Hematopoietic multipotent progenitor cell treated with erythropoietin and hydrocortisone succinate and interleukin-3 and kit ligand, for 4 days (in vitro differentiated cells): ENCODE results near the gene STARD8.
"Not testable (repeated sequence)": the region's sequence is repeated elsewhere in the genome, so short reads cannot be mapped to it uniquely, and the experiment has no call there.

ENCODE experiments used
- DNase-seq: peaks from one replicate; pipeline ENCODE4 v3.0.0-alpha.2; 2015

The STARD8 gene

DNA sequence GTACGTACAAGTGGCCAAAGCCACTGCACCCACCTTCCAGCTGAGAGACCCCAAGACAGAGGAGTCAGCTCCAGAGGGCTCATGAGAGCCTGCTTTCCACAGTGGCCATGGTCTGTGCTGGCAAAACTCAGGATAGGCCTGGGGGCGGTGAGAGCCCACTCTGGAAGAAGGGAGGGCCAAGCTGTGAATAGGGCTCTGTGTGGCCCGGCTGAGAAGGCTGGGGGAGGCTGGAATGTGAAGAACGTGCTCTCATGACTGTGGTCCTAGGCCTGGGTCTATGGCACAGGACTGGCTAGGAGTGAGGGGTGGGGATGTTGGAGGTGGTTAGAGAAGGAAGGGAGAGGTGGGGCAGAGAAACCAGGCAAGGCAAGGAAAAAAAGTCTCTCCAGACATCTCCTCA, 13.3 kb downstream of the STARD8 start:
- no peak for DNase-seq

GRCh38 chrX:68665502-68665901, 18.0 kb downstream of the STARD8 start:
- DNase-seq, result no peak

- DNase-seq, result no peak
These were observed 19.1 kb downstream of the STARD8 start for GRCh38 chrX:68666580-68666979.

DNA sequence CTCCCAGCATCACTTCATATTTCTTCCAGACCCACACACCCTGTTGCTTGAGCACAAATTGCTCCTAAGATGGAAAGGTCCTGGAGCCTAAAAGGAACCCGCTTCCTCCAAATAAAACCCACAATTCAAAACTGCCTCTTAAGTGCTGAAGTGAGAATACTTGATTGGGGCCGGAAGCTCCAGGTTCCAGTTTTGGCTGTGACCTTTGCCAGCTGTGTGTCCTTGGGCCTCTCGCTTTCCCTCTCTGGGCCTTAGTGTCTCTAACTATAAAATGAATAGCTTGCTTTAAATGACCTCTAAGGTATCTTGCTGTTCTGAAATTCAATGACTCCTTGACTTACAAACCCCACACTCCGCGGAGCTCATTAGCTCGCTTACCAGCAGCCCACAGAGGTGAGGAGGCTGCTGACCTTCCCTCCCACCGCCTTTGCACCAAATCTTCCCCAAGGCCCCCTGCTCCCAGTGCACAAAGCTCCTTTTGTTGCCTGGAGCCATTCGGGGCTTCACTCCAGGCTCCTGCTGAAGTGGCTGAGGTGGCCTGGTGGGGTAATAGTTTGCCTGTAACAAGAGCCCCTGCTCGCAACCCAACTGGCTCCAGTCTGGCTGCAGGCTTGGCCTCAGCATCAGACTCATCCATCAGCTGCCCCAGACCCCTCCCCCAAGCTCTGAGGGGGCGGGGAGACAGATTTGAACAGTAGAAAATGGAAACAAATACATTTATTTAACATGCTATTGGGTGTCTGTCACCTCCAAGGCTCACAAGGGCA, 21.8 kb downstream of the STARD8 start:
- no peak for DNase-seq

- DNase-seq, result no peak
These were observed 22.4 kb downstream of the STARD8 start for GRCh38 chrX:68669871-68670270.

GRCh38 chrX:68671221-68671620, 23.8 kb downstream of the STARD8 start:
- DNase-seq, result no peak

GRCh38 chrX:68672581-68673318, 25.3 kb downstream of the STARD8 start:
- no peak for DNase-seq

DNA sequence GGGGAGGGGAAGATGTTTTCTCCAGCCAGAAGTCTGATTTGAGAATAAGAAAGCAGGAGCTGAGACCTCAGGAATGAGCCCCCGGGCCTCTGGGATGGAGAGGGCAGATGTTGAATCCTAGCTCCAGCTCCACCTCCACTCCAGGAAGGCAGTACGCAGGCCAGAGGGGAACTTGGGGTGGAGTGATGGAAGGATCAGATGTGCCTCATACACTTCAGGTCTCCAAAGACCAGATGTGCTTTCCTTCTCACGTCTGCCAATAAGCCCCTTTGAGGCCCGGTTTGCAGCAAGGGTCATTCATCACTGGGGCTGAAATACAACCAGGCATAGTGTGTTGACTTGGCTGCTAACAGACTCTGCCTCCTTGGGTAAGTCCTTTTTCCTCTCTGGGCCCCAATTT, 28.1 kb downstream of the STARD8 start:
- no peak for DNase-seq

DNA sequence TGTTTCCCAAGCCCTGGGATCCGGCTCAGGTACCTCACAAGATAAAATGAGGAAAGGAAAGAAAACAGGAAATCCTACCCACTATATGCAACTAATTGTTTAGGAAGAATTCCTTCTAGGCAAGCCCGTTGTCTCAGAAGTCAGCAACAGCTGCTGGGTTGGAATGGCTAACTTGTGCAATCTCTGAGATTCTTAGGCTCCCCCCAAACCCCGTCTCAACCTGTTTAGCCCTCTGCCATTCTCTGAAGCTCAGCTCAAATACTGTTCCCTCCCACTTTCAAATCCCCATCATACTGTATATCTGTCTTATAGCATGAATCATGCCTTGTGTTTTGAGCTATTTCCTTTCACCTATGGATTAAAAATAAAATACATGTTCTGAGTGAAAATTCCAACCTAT, 28.9 kb downstream of the STARD8 start:
- DNase-seq, result no peak

- DNase-seq, result no peak
These were observed 30.5 kb downstream of the STARD8 start for GRCh38 chrX:68677998-68678397.

DNA sequence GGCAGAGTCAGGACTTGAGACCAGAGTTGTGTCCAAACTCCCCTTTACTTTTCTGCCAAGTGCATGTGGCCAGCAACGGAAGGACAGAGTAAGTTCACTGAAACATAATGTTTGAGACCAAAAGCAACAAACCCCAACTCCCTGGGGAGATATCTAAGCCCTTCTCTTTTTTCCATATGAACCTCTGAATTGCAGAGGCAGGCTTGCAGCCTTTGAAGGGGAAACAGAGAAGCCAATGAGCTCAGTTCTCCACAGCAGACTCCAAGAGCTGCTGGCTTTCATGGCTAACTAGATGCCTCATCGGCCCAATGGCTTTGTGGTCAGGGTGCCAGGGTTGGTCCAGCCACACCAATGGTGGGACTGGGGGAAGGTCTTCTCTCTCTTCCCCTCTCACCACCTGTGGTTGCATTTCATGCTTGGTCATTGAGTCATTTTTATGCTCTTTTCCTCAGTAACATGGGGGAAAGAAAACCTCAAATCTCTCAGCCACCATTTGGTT, 34.0 kb downstream of the STARD8 start:
- no peak for DNase-seq

DNA sequence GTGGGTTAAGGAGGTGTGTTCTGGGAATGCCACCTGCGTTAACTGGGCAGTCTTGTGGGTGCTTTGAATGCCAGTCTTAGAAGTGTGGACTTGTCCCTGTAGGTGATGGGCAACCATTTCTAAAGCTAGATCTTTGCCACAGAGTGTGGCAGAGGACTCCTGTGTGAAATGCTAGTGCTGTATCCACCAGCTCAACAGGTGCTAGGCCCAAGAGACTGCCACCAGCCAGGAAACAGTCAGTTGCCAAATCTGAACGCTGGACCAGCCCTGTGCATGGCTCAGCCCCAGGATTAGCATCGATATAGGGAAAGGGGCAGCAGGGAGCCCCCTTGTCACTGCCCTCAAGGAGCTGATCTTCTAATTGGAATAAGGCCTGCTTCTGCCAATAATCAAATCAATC, 35.3 kb downstream of the STARD8 start:
- DNase-seq, result no peak

DNA sequence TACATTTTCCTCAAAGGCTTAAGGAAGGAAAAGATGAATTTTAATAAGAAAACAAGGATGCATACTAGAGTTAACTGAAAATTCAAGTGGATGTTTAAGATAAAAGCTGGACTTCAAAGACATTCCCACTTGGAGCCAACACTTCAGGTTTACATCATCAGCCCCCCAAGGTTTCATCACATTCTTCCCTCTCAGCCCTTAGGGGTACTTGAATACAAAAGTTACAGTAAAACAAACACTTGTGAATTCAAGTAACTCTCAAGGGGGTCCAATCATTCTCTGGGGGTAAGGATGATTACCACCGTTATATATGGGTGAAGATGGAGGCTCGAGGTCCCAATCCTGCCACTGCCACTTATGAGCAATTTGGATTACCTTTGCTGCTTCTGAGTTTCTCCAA, 36.1 kb downstream of the STARD8 start:
- DNase-seq, result no peak

DNA sequence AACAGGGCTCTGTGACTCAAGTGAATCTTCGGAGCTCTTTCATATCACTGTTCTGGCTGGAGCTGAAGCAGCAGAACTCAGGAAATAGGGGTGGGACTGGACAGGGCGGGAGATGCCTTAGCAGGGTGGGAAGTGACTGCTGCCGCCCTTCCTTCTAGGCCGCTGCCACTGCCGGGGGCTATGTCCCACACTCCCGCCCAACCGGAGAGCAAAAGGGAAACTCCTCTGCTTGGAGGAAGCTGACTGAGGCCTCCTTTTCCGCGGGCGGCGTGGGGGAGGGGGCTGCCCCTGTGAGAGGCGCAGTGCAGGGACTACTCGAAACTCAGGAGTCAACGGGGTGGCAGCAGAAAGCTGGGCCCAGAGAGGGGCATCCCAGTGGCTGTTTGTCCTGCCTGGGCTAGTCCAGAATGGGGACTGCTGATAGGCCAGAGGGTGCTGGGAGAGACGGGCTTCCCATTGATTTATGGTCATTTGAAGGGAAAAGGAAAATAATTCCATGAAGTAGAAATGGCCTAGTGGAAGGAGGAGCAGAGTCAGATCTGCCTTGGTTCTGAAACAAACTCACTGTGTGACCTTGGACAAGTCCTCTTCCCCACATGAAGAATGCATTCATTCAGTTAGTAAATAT, 36.9 kb downstream of the STARD8 start:
- peak; percentile 75 for DNase-seq

GRCh38 chrX:68684919-68685304, 37.4 kb downstream of the STARD8 start:
- no peak for DNase-seq

GRCh38 chrX:68685685-68686084, 38.2 kb downstream of the STARD8 start:
- DNase-seq, result peak; percentile 82

- DNase-seq, result peak; percentile 80
These were observed 38.9 kb downstream of the STARD8 start for GRCh38 chrX:68686097-68686977.

DNA sequence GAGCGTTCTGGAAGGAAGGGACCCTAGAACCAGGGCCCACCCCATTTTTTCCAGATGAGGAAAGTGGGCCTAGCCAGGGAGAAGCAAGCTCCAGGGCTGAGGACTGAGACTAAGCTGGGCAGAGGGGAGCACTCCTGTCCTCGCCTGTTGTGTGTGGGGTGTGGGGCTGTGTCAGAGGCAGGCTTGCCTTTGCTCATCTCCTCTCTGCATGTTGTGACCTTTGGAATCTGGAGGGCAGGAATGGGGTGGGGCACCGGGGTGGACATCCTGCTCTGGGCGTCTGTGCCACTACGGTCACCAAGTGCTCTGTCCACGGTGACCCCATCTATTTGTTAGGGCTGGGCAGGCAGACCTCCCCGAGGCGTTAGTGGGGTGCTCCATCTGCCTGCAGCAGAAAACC, 41.5 kb downstream of the STARD8 start:
- not testable (repeated sequence) for DNase-seq

DNA sequence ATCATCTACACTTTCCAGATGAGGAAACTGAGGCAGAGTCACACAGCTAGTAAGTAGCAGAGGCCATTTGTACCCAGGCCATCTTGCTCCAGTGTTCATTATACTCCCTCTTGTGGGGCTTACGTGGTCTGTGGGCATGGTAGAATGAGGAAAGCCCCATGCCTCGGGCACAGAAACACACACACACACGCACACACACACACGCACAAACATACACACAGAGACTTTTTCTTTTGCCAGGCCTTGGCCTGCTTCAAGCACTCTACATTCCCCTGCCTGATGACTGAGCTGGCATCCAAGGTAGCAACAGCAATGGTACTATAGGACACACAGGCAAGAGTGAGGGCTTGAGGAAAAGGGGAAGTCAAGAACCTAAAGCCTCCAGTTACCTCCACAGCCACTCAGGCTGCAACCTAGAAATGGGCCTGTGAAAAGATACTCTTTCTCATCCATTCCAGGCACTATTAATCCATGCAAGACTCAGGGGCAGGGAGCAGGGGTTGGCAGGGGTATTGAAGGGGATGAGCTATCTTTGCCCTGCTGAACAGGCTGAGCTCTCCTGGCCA, 43.6 kb downstream of the STARD8 start:
- no peak for DNase-seq

DNA sequence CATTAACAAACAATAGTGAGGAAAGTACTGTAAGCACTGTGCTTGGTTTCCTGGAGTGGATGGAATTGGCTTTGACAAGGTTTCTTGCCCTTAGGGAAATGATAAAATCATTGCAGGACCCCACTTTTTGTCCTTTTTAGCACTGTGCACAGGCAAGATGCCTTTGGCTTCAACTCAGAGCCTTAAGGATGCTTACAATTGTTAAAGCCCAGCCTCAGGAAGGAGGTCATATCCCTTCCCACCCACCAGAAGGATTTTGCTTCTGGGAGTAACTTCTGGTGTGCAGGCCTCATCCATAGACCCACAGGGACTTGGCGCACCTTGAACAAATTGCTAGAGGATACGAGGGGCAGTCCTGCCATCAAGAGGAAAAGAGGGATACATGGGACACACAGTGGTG, 44.5 kb downstream of the STARD8 start:
- no peak for DNase-seq

GRCh38 chrX:68692651-68693050, 45.2 kb downstream of the STARD8 start:
- no peak for DNase-seq
